AG04449 (cell line): Measurements from ENCODE around the gene PLEKHM2.
"Not testable (repeated sequence)": the region's sequence is repeated elsewhere in the genome, so short reads cannot be mapped to it uniquely, and the experiment has no call there.

Experiments
- CTCF ChIA-PET: fragments of 350-600 bp; formaldehyde crosslinking; extraction: SDS; loops from one replicate; lab custom pipeline; 2021; ENCODE audit warnings: antibody characterized with exemption; lab: Yijun Ruan, JAX
- POLR2A ChIA-PET: fragments of 400-600, 350-600 bp; formaldehyde crosslinking; extraction: SDS; loops from one replicate; lab custom pipeline; 2020; ENCODE audit warnings: antibody characterized with exemption, inconsistent platforms; lab: Yijun Ruan, JAX
- DNase-seq: peaks from one replicate; pipeline ENCODE4 v3.0.0-alpha.2; 2010; ENCODE audit warnings: low read depth, low spot score
- H3K4me3 ChIP-seq: 2 replicates; pipeline ENCODE4 v1.5.1; 2011; ENCODE audit warnings: low read depth, mild to moderate bottlenecking, control low read depth, low read length
- TF ChIP-seq, protein P1 (sequence below): IDR thresholded peaks from one replicate; pipeline ENCODE4 v1.5.1; 2011; ENCODE audit warnings: mild to moderate bottlenecking, moderate library complexity, low read length, control low read depth, inconsistent platforms; ENCODE audit not compliant: insufficient read depth; ENCODE audit errors: missing control alignments

Gene PLEKHM2

DNA sequence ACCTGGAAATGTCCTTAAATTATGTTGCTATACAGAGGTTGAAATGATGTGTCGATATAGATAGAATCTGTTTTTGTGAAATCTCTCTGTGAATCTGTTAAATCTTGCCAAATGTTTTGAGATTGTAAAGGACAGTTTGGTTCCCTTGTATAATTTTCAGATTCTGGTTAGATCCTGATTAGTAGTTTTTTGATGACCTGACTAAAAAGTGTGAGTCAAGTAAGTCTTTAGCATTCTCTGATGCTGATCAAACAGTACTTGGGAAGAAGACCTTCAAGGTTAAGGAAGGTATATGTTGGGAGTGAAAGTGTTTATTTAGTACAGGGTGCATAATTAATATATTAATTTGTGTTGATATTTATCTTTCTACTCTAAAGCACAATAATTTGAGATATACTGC lies 34.2 kb upstream of the PLEKHM2 start:
- H3K4me3 ChIP-seq = no peak overlapping the region
- TF ChIP-seq, protein P1, sequence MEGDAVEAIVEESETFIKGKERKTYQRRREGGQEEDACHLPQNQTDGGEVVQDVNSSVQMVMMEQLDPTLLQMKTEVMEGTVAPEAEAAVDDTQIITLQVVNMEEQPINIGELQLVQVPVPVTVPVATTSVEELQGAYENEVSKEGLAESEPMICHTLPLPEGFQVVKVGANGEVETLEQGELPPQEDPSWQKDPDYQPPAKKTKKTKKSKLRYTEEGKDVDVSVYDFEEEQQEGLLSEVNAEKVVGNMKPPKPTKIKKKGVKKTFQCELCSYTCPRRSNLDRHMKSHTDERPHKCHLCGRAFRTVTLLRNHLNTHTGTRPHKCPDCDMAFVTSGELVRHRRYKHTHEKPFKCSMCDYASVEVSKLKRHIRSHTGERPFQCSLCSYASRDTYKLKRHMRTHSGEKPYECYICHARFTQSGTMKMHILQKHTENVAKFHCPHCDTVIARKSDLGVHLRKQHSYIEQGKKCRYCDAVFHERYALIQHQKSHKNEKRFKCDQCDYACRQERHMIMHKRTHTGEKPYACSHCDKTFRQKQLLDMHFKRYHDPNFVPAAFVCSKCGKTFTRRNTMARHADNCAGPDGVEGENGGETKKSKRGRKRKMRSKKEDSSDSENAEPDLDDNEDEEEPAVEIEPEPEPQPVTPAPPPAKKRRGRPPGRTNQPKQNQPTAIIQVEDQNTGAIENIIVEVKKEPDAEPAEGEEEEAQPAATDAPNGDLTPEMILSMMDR = no peak
- CTCF ChIA-PET = interaction anchor here (1.0 kb wide), 1 partner anchor 12 kb away, joined by 3 read pairs; no protein-coding TSS in a partner anchor
- POLR2A ChIA-PET = no interaction called here
- DNase-seq = no peak

DNA sequence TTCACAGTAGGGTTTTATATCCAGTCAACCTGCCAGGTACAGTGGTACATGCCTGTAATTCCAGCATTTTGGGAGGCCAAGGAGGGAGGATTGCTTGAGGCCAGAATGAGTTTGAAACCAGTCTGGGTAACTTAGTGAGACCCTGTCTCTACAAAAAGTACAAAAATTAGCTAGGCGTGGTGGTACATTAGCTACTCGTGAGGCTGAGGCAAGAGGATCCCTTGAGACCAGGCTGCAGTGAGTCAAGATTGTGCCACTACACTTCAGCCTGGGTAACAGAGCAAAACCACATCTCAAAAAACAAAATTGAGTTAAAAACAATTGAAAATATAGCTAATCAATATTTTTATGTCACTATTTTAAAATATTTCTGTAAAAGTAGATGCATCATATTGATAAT lies 33.7 kb upstream of the PLEKHM2 start:
- H3K4me3 ChIP-seq = no peak overlapping the region
- ChIA-PET POLR2A (no interaction called here), CTCF (interaction anchor here (1.0 kb wide), 1 partner anchor 11 kb away, joined by 3 read pairs; no protein-coding TSS in a partner anchor)
- no peak for DNase-seq
- TF ChIP-seq, protein P1 = no peak

DNA sequence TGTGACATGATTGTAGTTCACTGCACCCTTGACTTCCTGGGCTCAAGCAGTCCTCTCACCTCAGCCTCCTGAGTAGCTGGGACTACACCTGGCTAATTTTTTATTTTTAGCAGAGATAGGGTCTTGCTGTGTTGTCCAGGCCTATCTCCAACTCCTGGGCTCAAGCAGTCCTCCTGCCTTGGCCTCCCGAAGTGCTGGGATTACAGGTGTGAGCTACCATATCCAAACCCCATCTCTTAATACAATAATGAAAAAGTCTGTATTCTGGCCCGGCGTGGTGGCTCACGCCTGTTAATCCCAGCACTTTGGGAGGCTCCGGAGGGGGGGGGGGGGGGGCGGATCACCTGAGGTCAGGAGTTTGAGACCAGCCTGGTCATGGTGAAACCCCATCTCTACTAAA lies 32.0 kb upstream of the PLEKHM2 start:
- POLR2A ChIA-PET, DNase-seq, H3K4me3 ChIP-seq: not testable (repeated sequence)
- CTCF ChIA-PET = interaction anchor here (1.1 kb wide), 1 partner anchor 11 kb away, joined by 3 read pairs; no protein-coding TSS in a partner anchor

DNA sequence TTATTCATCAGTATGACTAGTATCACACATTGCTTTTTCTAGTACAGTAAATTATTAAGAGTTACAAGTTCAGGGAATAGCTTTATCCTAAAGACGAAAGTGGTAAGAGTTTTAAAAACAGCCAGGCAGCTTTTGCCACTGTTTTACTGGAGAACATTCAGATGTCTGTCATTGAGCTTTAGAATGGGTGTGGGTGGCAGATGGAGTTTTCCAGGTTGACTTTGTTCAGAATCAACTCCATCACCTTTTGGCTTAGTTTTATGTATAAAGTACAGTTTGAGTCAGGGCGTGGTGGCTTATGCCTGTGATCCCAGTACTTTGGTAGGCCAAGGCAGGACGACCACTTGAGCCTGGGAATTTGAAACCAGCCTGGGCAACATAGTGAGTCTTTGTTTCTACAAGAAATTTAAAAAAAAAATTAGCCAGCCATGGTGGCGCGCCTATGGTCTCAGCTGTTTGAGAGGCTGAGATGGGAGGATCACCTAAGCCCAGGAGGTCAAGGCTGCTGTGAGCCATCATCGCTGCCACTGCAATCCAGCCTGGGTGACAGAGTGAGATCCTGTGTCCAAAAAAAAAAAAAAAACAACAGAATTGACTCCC lies 29.9 kb upstream of the PLEKHM2 start:
- POLR2A ChIA-PET = no interaction called here

DNA sequence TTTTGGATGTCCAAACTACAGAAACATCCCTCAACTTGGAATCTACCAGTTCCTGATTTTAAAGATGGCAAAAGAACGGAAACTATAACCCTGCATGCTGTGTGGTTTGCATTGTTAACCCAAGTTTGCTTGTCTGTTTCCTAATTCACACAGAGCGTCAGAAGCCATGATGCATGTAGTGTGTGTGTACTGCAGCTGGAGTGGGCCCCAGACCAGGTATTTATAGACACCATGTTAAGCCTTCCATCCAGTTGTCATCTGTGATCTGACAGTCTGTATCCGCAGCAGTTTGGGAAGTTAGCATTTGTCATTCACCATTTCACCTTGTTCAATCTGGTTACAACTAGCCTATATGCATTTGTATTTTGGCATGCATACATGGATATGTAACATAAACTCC lies 27.7 kb upstream of the PLEKHM2 start:
- no peak overlapping the region for H3K4me3 ChIP-seq
- DNase-seq = no peak
- CTCF ChIA-PET = interaction anchor here (1.2 kb wide), 1 partner anchor 11 kb away, joined by 3 read pairs; no protein-coding TSS in a partner anchor
- TF ChIP-seq, protein P1 = no peak
- POLR2A ChIA-PET = no interaction called here

More for the DNA sequence above, 29.9 kb upstream of the PLEKHM2 start:
- DNase-seq = no peak
- no peak overlapping the region for H3K4me3 ChIP-seq
- TF ChIP-seq, protein P1 = no peak
- CTCF ChIA-PET = interaction anchor here (1.0 to 1.6 kb wide), 3 partner anchors 10 to 15 kb away, joined by 3 read pairs; no protein-coding TSS in a partner anchor

DNA sequence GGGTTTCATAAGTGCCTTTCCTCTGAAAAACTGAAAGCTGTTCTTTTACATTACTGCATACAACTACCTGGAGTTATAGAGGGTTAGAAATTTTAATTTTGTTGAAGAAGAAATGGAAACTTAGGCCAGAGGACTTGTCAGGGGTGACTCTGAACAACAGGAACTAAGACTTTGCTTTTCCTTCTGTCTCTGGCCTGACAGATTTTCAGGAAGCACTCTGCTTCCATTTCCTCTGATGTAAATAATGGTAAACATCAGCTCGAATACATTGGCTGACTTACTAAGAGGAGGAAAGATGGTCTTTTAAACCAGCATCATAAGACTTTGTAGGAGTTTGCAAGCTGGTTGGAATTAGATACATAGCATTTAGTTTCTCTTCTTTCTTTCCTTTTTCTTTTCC lies 27.1 kb upstream of the PLEKHM2 start:
- TF ChIP-seq, protein P1 = no peak
- DNase-seq = no peak
- ChIA-PET POLR2A (no interaction called here), CTCF (no interaction called here)
- no peak overlapping the region for H3K4me3 ChIP-seq

DNA sequence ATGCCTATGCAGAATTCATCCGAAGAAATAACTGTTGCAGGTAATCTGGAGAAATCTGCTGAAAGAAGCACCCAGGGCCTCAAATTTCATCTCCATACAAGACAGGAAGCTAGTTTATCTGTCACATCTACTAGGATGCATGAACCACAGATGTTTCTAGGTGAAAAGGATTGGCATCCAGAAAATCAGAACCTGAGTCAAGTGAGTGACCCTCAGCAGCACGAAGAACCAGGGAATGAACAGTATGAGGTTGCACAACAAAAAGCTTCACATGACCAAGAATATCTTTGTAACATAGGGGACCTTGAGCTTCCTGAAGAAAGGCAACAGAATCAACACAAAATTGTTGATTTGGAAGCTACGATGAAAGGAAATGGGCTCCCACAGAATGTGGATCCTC lies 24.0 kb upstream of the PLEKHM2 start:
- TF ChIP-seq, protein P1 = no peak
- ChIA-PET CTCF (interaction anchor here (0.8 to 1.2 kb wide), 2 partner anchors 8 to 11 kb away, joined by 3 read pairs; no protein-coding TSS in a partner anchor), POLR2A (no interaction called here)
- no peak for DNase-seq
- no peak overlapping the region for H3K4me3 ChIP-seq
